GM19043 (cell line): ENCODE data around the gene LRRC3.
"Not testable (repeated sequence)": the region's sequence is repeated elsewhere in the genome, so short reads cannot be mapped to it uniquely, and the experiment has no call there.

Experiments
- ATAC-seq: cut with Tn5 transposase; IDR thresholded peaks from one replicate; pipeline ENCODE4 v1.9.1; 2021; ENCODE audit warnings: low read depth; ENCODE audit not compliant: unreplicated experiment

The LRRC3 gene

DNA sequence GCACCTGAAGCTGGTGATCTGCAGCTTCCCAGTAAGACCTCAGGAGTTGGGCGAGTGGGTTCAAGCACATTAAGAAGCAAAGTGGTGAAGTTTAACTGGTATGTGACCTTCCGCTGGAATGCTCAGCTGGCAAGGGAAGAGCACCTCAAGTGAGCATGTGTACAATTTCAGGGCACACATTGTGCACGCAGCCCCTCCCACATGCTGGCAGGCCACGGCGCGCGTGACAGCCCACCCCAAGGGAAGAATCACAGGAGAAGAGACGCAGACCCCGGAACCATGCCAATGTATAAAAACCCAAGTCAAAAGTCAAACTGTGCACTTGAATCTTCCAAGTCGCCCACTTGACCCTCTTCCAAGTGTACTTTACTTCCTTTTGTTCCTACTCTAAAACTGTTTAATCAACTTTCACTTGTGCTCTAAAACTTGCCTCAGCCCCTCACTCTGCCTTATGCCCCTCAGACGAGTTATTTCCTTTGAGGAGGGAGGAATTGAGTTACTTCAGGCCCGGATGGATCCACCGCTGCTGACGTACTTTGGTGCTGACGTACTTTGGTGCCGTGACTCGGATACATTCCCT is 20.0 kb downstream of the LRRC3 start:
- ATAC-seq, result no peak

DNA sequence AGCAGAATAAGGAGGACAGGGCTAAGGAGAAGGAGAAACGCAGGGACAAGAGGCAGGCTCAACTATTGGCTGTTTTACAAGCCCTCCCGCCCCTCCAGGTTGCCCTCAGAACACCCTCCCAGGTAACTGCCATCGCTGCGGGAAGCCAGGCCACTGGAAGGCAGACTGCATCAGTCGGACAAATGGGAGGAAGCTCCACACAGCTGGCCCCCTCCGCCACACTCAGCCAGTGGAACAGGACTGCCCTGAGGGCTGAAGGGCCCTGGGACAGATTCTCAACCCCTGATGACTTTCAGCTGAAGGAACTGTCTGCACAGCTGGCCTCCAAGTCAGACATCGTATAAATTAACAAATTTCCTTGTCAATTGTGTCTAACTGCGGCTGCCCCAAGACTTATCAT is 21.8 kb downstream of the LRRC3 start:
- ATAC-seq, result no peak

GRCh38 chr21:44477712-44478111 is 22.4 kb downstream of the LRRC3 start:
- ATAC-seq, result no peak

DNA sequence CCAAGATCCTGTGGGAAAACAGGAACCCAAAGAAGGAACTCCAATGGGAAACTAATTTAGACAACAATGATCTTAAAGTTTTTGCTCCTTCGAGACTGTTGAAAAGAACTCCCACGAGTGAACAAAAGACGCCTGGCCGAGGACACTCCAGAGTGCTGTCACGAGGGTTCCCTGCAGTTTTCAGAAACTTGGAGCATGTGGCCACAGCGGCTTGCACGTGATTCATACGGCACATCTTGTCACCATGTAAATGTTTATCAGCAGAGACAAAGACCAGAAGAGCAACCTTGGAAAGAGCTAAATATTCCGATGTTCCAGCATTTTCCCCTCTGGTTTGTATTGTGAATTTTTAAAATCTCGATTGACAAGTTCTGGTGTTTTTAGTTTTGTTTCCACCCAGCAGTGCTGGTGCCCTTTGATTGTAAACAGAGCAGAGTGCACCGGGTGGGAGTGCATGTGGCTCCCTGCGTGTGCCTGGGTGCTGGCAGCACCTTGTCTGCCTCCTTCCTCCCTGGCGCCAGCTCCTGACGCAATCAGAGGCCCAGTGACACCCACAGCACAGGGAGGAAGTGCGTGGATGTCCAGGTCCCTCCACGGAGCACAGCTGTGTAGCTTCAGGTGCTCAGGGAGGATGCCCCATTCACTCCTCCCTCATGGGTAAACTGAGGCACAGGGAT is 23.0 kb downstream of the LRRC3 start:
- no peak for ATAC-seq

GRCh38 chr21:44478801-44479167 is 23.5 kb downstream of the LRRC3 start:
- ATAC-seq, result no peak

DNA sequence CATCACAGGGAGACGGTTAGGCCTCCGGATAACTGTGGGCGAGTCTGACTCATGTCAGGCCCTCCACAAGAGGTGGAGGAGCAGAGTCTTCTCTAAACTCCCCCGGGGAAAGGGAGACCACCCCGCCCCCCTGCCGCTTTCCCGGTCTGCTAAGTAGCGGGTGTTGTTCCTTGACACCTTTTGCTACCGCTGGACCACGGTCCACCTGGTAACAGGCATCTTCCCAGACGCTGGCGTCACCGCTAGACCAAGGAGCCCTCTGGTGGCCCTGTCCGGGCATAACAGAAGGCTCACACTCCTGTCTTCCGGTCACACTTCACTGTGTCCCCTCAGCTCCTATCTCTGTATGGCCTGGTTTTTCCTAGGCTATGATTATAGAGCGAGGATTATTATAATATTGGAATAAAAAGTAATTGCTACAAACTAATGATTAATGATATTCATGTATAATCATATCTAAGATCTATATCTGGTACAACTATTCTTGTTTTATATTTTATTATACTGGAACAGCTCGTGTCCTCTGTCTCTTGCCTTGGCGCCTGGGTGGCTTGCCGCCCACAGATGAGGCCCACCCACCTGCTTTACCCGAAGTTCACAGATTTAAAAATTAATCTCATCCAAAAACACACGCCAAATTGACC is 24.4 kb downstream of the LRRC3 start:
- not testable (repeated sequence) for ATAC-seq

DNA sequence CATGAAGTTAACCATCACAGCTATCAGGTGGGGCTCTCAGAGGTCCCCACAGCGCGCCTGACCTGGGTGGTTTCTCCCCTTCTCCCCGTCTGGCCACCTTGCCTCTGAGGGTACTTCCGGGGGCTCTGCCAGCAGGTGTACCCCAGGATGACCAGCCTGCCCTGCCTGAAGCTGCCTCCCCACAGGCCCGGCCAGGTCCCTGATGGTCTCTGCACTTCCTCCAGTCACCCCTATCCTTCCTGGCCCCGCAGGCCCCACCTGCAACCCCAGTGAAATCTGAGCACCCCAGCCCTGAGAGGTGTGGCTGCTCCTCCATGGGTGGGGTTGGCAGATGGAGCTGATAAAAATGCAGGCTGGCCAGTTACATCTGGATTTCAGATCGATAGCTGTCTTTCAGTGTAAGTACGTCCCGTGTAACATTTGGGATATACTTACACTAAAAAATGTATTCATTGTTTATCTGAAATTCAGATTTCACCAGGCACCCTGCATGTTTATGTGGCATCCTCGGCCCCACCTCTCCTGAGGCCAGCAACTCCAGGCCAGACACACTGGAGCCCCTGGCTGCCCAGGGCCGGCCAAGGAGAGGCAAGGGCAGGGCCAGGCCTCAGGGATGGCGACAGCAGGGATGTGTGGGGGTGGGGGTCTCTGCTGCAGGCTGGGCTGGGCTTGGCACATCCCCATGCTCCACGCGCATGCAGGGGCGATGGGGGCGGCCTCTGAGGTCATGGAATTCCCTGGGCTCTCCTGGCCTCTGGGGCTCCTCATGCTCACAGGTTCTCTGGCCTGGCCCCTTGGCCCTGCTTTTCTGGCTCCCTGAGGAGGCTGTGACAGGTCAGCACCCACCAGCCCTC is 25.1 kb downstream of the LRRC3 start:
- no peak for ATAC-seq

- ATAC-seq, result no peak
These were observed 27.4 kb downstream of the LRRC3 start for GRCh38 chr21:44482581-44483287.

DNA sequence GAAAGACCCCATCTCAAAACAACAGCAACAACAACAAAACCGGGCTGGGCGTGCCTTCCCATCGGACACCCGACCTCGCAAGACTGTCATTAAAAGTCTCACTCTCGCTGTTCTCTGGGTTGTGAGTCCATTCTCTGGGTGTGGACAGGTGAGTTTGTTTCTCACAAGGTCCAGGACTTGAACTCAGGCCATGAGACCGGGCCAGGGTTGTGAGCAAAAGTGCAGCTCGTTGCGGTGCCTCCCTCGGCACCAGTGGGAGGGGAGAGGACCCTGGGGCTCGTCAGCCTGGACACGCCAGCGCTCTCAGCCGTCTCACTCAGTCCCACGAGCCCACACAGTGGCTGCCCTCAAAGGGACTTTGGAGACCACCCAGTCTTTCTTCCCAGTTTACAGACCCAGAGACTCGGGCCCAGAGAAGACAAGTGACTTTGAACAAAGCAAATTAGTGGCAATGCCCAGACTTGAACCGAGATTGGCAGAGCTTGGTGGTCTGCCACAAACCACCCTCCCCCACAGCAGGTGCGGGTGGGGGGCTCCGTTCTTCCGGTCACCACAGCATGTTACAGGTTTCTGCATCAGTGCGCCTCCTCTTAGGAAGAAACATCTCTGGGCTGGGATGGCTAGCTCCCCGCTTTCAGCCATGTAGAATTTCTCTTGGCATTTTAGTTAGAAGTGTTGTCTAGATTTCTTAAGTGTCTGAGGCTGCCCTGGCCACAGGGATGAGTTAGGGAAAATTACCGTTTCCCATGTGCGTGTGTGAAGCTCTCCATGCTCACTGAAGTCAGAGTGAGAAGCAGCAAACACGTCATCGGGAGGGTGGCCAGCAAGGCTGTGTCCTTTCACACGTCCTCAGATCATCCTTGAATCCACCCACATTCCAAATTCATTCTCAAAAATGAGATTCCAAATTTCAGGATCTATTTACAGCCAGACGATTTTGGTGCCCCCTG is 28.3 kb downstream of the LRRC3 start:
- no peak for ATAC-seq

- no peak for ATAC-seq
These were observed 29.4 kb downstream of the LRRC3 start for GRCh38 chr21:44484498-44485253.

- ATAC-seq, result no peak
These were observed 30.0 kb downstream of the LRRC3 start for GRCh38 chr21:44485254-44485793.

GRCh38 chr21:44485796-44486195 is 30.5 kb downstream of the LRRC3 start:
- no peak for ATAC-seq

DNA sequence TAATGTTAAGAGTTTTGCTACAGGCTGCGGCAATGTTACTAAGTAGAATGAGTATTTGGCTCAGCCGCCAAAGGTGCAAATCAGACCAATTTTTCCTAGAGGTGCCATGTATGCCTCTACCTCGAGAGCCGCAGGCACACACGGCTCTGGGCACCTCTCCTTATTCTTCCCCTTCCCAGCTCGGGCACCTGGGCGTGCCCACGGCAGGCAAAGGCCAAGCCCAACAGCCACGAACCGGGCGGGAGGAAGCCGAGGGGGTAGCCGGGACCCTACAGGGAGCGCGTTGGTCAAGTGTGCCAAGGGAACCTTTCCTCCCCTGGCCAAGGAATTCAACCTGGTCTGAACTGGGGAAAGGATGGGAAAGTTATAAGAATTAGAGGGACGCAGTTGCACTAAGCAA is 31.0 kb downstream of the LRRC3 start:
- no peak for ATAC-seq

DNA sequence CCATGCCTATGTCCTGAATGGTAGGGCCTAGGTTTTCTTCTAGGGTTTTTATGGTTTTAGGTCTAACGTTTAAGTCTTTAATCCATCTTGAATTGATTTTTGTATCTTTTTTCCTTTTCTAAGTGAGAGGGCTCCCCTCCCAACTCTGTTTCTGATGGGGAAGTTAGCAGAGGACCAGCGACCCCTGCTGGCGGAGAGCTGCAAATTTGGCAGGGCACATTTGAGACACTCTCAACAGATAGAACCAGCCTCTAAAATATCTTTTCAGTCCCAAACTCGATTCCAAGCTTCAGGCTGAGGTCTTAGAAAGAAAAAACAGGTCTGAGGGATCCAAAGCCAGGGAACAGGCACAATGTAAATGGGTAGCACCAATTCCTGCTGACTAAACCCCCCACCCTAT is 32.5 kb downstream of the LRRC3 start:
- no peak for ATAC-seq

DNA sequence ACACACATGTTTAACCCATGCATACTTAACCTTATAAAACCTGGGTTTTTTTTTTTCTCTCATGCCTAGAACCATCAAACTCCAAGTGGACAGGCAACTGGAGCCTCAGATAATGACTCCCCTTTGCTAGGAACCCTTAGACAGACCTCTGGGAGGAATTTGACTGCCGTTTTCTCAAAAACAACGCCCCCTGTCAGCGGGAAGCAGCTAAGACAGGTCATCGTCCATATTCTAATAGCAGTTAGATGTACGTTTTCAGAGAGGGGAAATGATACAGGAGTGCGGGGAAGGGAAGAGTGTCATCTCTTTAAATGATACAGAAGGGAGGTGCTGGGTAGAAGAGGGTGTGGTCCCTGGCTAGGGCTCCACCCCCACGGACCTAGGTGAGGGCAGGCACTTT is 34.7 kb downstream of the LRRC3 start:
- no peak for ATAC-seq

- no peak for ATAC-seq
These were observed 35.1 kb downstream of the LRRC3 start for GRCh38 chr21:44490405-44490804.

- no peak for ATAC-seq
These were observed 35.5 kb downstream of the LRRC3 start for GRCh38 chr21:44490816-44491215.

DNA sequence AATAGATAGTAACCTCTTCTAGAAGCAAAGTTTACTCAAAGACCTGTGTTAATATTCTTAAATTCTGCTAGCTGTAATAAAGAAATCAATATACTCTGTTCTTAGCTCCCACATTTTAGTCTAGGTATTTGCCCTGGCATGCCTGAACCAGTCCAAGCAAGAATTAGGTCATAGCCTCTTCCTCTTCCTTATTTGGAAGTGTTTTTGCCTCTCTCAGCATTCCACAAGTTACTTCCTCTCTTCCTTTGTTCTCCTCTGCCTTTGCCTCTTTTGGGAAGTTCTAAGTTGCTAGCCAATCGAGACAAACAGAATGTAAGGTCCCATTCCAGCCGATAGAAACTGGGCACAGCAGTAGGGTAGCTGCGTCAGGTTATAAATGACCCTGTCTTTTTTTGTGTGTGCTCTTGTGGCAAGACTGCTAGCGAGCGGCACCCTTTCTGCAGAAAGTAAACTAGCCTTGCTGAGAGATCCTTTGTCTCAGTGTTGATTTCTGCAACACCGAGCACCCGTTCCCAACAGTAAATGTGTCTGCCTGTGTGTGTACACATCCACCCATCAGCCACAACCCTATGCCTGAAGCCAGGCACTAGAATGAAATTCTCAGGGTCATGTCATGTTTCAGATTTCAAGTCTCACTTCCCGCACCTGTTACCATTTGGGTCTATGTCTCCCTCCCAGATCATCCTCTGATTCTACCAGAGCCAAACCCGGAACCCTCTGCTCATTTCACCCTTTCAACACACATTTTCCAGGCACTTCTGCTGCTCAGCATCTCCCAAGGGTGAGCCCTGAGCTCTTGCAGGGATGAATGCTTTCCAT is 37.5 kb downstream of the LRRC3 start:
- no peak for ATAC-seq
